Activated CD4-positive, alpha-beta T cell treated with anti-CD3 and anti-CD28 coated beads, Interleukin-2, Interleukin-4, amounts not matched to agents 100 ng/mL and 50 ng/mL, durations not matched to agents 16 hours and 8 hours (primary cell): Measurements from ENCODE around the gene TMEM14A.
"Not testable (repeated sequence)": the region's sequence is repeated elsewhere in the genome, so short reads cannot be mapped to it uniquely, and the experiment has no call there.

ENCODE experiments used
- DNase-seq: peaks from one replicate; pipeline ENCODE4 v3.0.0-alpha.2; 2020; ENCODE audit warnings: low spot score

TMEM14A gene

GRCh38 chr6:52657870-52658269 lies 13.0 kb upstream of the TMEM14A start:
- DNase-seq: no peak

GRCh38 chr6:52661551-52661950 lies 9.4 kb upstream of the TMEM14A start:
- DNase-seq: no peak

GRCh38 chr6:52662031-52662430 lies 8.9 kb upstream of the TMEM14A start:
- DNase-seq: no peak

DNA sequence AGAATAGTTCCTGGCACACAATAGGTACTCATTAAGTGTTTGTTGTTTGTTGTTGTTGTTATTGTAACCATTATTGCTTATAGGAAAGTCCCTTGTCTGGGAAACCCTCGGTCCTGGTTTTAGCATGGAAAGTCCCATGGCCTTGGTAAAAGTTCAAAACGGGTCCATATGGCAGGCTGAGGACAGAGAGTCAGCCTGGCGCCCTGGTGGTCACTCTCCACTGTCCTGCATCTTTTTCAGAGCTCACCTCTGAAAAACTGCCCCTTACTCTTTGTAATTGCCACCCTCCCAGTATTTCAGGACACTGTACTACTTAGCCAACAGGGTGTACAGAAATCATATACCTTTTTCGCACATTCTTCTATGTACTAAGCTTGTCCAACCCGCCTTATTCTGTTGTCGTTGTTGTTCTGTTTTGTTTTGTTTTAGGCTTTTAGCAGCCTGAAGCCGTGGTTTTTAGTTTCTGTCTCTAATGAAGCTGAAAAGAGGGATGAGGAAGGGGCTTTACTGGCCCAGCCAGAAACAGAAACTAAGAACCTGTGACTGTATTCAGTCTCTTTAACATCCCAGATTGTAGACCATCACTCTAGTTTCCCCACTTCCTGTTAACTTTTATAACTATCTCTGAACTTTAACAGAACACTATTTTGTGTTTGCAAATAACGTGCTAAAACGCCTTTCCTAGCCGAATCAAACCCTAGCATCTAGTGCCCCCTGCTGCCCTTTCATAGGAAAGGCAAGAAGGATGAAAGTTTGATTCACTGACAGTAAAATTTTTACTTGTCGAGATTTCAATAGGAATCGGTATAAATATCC lies 7.6 kb upstream of the TMEM14A start:
- DNase-seq: peak; percentile 72

DNA sequence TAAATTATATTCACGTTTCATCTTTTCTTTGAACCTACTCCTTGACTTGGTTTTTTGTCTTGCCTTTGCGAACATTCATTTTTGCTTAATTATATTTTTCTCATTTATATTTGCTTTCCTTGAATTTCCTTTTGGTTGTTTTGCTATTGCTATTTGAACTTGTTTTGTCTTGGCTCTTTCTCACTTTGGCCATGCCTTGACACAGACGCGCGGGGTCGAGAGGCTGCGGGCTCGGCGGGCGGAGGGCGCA lies 7.1 kb upstream of the TMEM14A start:
- DNase-seq: no peak

GRCh38 chr6:52664186-52664990 lies 6.5 kb upstream of the TMEM14A start:
- DNase-seq: peak; percentile 90

GRCh38 chr6:52664991-52665686 lies 5.8 kb upstream of the TMEM14A start:
- DNase-seq: no peak

- no peak for DNase-seq
Measured at GRCh38 chr6:52666071-52666470, 4.8 kb upstream of the TMEM14A start.

GRCh38 chr6:52666523-52666922 lies 4.4 kb upstream of the TMEM14A start:
- no peak for DNase-seq

- peak; percentile 19 for DNase-seq
Measured at GRCh38 chr6:52667572-52667971, 3.3 kb upstream of the TMEM14A start.

DNA sequence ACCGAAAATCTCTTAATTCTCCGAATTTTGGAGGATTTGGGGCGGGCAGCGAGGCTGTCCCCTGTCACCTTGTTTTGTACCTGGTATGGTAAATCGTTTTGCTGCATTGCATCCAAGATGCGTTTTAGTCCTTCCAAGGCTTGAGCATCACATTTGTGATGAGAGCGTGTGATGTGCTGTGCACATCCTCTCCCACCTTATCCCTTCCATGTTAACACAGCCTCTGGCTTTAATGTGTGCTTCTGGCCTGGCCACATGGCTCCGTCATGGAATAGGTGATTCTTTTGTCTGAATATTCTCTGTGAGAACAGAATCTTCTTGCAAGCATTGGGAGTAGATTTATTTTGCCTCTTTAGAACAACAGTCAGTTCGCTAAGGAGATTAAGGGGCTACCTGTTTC lies 763 bp downstream of the TMEM14A start:
- no peak for DNase-seq

GRCh38 chr6:52672412-52673025 lies 1.6 kb downstream of the TMEM14A start:
- DNase-seq: no peak

DNA sequence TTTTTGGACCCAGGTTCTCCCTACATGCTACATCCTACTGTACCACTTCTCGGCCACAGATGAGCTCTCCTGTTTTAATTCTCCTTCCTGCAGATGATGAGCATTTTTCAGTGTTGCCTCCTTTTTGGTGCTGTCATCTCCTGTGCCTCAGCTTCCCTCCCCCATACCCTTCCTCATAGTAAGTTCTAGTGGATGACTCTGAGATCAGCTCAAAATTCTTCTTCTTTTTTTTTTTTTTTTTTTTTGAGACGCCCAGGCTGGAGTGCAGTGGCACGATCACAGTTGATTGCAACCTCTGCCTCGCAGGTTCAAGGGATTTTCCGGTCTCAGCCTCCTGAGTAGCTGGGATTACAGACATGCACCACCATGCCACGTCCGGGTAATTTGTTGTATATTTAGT lies 3.8 kb downstream of the TMEM14A start:
- no peak for DNase-seq

DNA sequence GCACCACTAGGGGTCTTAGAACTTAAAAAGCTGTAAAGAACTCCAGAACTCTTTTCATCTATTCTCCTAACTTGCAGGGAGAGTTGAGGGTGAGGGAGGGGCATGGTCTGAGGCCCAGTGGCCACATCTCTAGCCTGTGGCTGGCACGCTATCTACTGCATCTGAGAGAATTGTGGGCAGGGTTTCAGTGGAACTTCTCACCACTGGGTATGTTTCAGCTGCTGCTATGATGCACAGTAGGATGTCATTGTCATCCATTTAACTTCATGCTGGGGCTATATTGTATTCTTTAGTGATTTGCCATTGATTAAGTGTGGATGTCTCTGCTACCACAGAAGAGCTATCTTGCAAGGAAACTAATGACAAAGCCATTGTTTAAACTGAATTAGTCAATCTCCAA lies 4.5 kb downstream of the TMEM14A start:
- no peak for DNase-seq

GRCh38 chr6:52676631-52677030 lies 5.7 kb downstream of the TMEM14A start:
- DNase-seq: not testable (repeated sequence)

DNA sequence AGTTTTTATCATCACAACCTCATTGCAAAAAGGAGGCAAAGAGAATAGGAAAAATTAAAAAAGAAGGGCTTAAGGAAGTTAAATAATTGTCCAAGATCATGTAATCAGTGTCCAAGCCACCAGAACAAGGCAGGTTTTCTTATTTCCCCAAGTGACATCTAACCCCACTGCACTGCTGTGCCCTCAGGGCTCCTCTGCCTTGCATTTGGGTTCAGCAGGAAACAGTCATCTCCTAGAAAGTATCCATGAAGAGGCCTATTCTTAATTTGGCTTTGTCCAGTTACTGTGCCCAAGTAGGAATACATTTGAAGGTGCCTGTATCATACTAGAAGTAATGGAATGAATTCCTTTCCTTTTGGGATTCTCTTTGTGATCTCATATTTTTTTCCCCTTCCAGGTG lies 10.5 kb downstream of the TMEM14A start:
- no peak for DNase-seq

DNA sequence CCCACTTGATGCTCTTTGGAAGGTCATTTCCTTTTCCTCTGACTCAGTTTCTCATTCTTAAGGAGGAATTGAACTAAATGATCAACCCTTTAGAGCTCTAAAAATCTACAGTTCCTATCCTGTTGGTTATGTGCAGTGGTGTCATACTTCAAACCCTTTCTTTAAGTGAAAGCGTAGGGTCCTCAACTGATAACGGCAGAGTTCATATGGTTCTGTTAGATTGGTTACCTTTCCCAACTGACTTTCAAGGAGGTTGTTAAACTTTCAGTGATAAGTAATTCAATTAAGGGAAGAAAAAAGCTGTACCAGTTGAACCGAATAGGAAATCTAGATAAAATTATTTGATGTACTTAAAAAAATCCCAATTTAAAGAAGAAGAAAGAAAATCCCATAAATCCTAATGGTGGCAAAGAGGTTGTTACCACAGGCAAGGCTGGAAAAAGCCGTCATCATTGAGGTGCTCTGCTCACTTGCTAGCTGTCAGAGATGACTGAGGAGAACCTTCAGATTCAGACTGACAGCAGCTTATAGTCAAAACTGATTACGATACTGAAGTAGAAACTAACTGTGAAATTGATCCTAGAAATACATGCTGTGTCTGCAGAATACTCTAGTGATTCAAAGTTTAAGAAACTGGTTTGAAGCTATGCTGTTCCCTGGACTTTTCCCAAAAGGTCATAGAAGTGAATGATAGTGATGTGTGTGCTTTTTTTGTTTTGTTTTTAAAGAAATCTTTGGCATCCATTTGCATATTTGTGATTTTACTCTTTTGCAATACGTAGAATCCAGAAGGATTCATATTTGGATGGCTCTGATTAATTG lies 16.2 kb downstream of the TMEM14A start:
- DNase-seq: no peak

GRCh38 chr6:52689857-52690256 lies 18.9 kb downstream of the TMEM14A start:
- DNase-seq: no peak

DNA sequence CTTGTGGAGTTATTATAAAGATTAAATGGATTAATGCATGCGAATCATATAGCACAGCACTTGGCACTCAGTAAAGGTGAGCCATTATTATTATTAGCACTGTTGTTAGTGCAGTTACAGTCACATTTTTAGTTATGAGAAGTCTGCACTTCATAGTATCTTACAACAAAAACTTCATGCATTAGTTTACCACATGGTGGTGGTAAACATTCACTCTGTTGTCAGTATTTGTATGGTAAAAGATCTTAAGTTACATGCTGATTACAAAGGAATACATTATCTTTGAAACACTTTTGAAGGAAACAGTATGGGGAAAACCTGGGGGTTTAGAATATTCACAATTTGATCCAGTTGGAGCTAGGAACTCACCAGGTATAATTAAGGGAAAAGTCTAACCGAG lies 20.8 kb downstream of the TMEM14A start:
- DNase-seq: no peak

- no peak for DNase-seq
Measured at GRCh38 chr6:52693773-52694172, 22.9 kb downstream of the TMEM14A start.

GRCh38 chr6:52694404-52694803 lies 23.5 kb downstream of the TMEM14A start:
- DNase-seq: no peak

DNA sequence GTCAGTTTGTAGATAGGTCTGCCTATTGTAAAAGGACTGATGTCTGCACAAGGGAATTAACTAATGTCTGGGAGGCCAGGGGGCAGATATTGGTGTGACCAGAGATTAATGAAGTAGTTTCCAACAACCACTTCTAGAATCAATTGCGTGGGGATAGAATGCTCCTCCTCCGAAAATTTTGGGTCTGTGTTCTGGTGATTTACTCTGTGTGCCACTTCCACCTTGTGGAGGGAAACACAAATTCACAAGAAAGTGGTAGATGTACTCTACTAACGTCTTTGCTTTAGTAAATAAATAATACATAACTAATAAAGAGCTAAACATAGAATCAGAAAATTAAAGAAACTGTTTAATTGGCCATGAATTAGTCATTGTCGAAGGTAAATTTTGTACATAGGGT lies 25.5 kb downstream of the TMEM14A start:
- no peak for DNase-seq
